ENCODE results near the gene ZNF438.

DNA sequence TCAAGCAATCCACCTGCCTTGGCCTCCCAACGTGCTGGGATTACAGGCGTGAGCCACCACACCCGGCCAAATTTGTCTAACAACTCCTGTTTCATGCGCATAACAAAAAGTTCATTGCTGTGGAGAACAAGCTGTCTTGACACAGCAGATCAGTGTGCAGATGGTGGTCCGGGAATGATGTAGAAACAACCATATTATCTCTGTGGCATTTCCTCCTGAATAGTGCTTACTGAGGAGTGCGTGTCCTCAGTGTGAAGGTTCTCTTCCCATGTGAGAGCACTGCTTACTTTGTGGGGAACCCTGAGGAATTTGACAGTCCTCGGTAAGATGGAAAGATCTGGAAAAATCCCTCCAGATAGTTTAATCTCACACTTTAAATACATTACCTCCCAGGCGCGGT lies 30.3 kb upstream of the ZNF438 start:
- TF ChIP-seq POLR2AphosphoS5 (IDR thresholded peaks at IDR 0.05) (no peak), POLR2A (IDR thresholded peaks at IDR 0.05) (no peak), CTCF (IDR thresholded peaks at IDR 0.05) (no peak)
